ENCODE data around the gene TST.

TST gene

DNA sequence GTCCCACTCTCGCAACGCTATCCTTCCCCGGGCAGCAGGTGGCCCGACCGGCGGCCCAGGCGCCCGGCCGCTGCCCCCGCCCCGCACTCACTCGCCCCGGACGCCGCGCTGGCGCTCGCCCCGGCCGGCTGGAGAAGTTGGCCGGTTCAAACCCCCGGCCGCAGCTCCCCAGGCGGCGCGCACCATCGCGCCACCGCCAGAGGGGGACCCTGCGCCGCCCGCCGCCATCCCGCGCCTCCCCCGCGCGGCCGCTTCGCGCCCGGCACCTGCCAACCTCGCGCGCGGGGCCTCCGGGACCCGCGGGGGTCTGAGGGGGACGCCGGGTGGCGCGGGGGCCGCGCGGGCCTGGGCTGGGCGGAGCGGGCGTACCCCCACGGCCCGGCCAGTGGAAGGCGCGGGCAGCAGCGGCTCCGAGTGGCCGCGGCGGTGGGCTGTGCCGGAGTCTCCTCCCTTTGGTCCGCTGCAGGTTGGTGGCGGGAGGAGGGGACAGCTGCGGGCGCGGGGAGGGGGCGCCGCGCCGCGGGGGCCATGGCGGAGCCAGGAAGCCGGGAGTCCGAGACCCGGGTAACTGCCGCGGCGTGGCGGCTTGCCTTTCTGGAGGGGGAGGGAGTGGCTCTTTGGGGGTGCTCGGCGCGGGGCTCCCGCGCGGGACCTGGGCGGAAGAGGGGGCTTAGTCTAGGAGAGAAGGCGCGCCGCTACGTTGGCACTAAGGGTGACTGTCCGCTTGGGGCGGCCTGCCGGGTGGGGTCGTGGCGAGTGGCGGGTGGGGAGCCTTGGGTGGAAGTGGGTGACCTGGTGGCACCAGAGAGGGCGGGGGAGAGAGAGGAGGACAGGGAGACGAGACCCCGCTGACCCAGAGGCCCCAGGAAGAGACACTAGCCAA lies at the start of gene TST, which contains the start of gene MPST:
Gene TST, minus strand, starts transcription at position 139 of the 883 bp plus-strand sequence. CDS start 715 bp downstream, outside the sequence.
Gene MPST, plus strand, starts transcription at position 434 of the 883 bp plus-strand sequence. Its CDS starts 95 bp downstream, at position 529.
- peak; percentile 82 to 85 for DNase-seq

GRCh38 chr22:37068859-37069258 lies 49.6 kb upstream of the TST start:
- DNase-seq = no peak

More for the DNA sequence above, at the start of gene TST, which contains the start of gene MPST:
- TF ChIP-seq POLR2A (IDR thresholded peaks at IDR 0.05; ENCODE audit: low read length) (peak; percentile 65), GATA1 (IDR thresholded peaks at IDR 0.05; ENCODE audit: low read depth, low read length) (no peak)

DNA sequence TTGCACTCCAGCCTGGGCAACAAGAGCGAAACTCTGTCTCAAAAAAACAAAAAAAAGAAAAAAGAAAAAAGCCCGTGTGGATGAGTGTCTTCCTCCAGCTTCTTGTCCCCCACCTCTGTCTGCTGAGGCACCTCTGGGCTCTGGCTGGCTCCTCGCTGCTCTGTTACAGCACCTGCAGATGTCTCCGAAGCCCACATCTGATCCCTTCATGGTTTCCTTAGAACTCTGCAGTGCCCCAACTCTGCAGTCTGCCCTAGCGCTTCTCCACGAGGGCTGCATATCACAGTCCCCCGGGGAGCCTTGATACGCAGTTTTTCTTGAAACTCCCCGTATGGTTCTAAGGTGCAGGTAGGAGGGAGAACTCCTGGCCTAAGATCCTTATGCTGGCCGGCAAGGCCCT lies 48.2 kb upstream of the TST start:
- DNase-seq = no peak
- no peak for TF ChIP-seq POLR2A (IDR thresholded peaks at IDR 0.05; ENCODE audit: low read length)
- TF ChIP-seq GATA1 (IDR thresholded peaks at IDR 0.05; ENCODE audit: low read depth, low read length) = no peak

More at GRCh38 chr22:37068859-37069258, 49.6 kb upstream of the TST start:
- TF ChIP-seq GATA1 (IDR thresholded peaks at IDR 0.05; ENCODE audit: low read depth, low read length) (no peak), POLR2A (IDR thresholded peaks at IDR 0.05; ENCODE audit: low read length) (no peak)

DNA sequence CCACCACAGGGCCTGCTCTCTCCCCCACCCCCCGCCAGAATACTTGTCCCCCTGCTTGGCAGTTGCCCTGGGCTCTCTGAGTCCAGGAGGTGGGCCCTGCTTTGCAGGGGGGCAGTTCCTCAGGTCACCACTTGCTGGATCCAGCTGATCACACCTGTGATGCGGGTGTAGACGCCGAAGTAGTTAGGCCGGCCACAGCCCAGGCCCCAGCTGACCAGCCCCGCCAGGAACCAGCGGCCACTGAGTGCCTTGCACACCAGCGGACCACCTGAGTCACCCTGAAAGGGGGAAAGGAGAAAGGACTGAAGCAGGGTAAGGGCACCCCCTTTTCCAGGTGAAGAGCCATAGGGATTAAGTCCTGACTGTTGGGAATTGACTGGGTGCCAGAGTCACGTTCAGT lies 46.7 kb upstream of the TST start:
- DNase-seq = no peak
- TF ChIP-seq POLR2A (IDR thresholded peaks at IDR 0.05; ENCODE audit: low read length) = no peak
- no peak for TF ChIP-seq GATA1 (IDR thresholded peaks at IDR 0.05; ENCODE audit: low read depth, low read length)

DNA sequence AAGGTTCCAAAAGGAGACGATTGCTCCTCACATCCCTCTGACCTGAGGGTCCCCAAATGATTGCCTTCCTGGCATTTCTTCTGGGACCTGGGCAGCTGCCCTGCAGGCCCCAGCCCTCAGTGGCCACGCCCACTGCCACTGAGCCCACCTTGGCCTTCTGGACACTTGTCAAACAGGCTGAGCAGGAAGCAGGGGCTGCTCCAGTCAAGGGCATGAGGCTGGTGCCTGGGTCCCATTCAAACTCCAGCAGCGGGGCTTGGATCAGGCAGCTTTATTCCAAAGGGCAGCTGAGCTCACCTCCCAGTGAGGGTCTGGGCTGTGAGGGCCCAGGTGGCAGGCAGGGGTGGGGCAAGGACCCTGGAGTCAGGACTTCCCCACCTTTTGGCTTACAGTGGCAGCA lies 45.9 kb upstream of the TST start:
- no peak for TF ChIP-seq POLR2A (IDR thresholded peaks at IDR 0.05; ENCODE audit: low read length)
- DNase-seq = no peak

DNA sequence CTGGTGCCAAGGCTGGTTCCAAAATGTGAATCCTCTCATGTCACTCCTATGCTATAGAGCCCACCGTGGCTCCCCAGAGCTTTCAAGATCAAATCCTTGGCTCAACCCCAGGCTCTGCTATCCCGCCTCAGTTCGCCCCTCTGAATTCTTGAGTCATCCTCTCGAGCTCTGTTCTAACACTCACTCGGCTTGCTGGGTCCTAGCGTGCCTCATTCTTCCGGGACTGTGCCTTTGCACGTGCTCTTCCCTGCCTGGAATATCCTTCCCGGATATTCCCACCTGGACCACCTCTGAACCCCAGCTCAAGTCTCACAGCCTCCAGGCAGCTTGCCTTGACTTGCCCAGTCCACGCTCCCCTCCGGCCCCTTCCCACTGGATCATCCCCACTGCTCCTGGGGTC lies 45.3 kb upstream of the TST start:
- TF ChIP-seq GATA1 (IDR thresholded peaks at IDR 0.05; ENCODE audit: low read depth, low read length) = no peak
- TF ChIP-seq POLR2A (IDR thresholded peaks at IDR 0.05; ENCODE audit: low read length) = no peak

DNA sequence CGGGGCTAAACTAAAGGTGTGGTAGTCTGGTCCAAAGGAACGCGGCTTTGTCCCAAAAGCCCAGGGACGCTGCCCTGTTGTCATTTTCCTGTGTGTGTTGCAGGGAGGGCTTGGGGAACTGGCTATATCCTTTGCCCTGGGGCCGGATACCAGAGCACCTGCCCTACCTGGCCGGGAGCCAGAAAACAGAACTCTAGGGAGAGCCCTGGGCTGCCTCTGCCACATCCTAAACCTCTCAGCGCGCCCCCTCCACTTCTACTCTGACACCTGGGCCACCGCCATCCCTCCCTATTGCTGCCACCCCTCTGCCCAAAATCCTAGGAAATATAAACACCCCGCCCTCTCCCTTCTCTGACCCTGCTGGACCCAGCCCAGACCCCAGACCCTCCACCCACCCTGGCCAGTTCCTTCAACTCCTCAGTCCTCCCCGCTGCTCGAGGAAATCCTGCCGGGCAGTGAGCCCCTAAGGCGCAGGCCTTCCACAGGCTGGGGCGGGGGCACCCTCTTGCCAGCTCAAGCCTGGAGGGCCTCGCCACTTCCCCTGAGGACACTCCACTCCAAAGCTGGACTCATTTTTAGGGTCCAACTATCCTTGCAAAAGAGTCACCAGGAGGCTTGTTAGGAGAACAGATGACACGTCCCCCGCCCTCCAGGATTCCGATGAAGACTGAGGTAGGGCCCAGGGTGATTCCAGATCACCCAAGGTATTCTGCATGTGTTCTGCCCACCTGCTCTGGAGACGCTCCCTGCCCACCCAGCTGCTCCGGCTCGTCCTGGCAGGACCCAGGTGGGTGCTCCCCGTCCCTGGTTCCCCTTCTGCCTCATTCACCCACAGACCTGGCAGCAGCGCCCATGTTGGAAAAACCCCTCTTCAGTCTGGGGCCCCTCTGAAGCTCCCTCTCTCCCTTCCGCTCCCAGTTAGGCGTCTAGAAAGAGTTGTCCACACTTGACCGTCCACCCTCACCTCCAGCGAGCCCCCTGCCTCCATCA lies 44.5 kb upstream of the TST start:
- no peak for TF ChIP-seq POLR2A (IDR thresholded peaks at IDR 0.05; ENCODE audit: low read length)
- TF ChIP-seq GATA1 (IDR thresholded peaks at IDR 0.05; ENCODE audit: low read depth, low read length) = no peak
- no peak for DNase-seq

More for the DNA sequence above, 45.3 kb upstream of the TST start:
- no peak for DNase-seq

DNA sequence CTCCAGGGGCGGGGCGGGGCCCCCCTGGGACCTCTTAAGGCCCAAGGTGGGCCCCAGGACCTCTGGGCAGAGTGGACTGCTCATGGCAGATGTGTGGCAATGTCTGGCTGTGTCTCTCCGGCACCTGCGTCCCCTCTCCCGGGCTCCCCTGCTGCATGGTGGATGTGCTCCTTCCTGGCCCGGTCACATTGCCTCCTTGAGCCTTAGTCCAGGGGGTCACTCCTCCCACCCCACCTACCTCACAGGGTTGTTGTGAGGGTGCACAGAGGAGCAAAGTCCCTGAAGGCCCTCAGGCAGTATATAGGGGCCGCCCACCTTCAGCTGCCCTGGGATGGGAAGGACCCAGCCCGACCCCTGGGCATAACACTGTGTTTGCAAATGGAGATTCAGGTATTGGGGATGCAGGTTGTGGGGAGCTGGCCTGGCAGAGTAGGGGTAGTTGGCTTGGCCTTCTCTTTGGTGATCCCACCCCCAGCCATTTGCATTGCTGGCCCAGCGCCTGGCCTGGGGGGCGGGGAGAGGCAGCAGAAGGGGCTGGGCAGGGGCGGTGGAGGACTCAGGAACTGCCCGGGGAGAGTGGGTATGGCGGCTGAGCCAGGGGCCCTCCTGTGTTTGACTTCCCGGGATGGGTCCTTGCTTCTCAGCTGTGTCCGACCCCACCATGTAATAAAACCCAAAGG lies 43.6 kb upstream of the TST start:
- no peak for DNase-seq
- no peak for TF ChIP-seq POLR2A (IDR thresholded peaks at IDR 0.05; ENCODE audit: low read length)
- no peak for TF ChIP-seq GATA1 (IDR thresholded peaks at IDR 0.05; ENCODE audit: low read depth, low read length)

- TF ChIP-seq GATA1 (IDR thresholded peaks at IDR 0.05; ENCODE audit: low read depth, low read length) (no peak), POLR2A (IDR thresholded peaks at IDR 0.05; ENCODE audit: low read length) (no peak)
- DNase-seq = no peak
Measured at GRCh38 chr22:37062376-37062675, 43.1 kb upstream of the TST start.

DNA sequence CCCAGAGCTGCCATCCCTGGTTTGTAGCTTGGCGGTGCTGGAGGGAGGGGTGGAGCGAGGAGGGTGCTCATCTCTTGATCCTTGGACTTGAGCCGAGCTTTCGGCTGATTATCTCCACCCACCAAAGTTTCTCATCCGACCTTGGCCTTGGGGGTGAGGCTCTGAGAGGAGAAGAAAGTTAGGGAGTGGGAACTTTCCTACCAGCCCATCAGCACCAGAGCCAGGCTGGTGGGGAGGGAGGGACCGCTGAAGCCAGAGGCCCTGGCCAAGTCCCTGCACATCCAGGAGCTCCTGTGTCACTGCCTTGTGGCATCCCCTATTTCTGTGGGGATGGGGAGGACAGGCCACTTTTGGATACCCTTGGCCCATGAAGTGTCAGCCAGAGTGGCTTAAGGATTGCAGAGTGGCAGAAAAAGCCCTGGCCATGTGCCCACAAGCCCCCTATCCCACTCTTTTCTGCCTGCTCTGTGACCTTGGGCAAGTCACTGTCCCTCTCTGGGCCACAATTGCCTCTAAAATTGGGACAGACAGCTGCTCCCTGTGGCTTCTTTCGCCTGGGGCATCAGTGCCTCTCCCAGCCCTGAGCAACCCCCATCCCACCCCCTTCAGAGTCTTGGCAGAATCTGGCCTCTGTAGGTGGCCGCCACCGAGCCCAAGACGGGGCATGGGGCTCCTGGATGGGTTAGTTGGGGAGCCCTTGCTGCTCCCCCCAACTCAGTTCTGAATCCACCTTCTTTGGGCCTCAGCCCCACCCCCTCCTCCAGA lies 42.5 kb upstream of the TST start:
- TF ChIP-seq POLR2A (IDR thresholded peaks at IDR 0.05; ENCODE audit: low read length) = no peak
- no peak for TF ChIP-seq GATA1 (IDR thresholded peaks at IDR 0.05; ENCODE audit: low read depth, low read length)
- DNase-seq = no peak

GRCh38 chr22:37060801-37061610 lies 41.8 kb upstream of the TST start:
- TF ChIP-seq GATA1 (IDR thresholded peaks at IDR 0.05; ENCODE audit: low read depth, low read length) = no peak
- TF ChIP-seq POLR2A (IDR thresholded peaks at IDR 0.05; ENCODE audit: low read length) = no peak
- DNase-seq = no peak

DNA sequence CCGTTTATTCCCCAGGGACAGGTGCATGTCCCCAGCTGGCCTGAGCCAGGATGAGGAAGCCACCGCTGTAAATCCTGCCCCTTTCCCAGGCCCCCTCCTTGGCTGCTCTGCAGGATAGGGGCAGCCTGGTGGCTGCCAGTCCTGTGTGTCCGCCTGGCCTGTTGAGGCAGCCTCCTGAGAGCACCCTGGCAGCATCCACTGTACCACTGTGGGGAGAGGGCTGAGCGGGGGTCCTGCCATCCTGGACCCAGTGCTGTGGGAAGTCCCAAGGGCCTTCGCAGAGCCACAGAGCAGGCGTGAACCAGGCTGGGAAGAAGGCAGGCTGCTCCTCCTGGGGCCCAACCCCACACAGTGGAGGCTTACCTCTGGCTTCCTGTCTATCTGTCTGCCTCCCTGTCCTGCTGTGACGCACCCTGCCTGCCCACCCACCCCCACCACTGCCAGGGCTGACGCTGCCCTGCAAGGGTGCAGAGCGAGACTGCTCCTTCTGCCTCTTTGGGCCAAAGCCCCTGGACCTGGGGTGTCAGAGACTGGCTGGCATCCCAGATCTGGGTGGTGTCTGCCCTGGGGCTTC lies 40.7 kb upstream of the TST start:
- DNase-seq = no peak
- TF ChIP-seq POLR2A (IDR thresholded peaks at IDR 0.05; ENCODE audit: low read length) (no peak), GATA1 (IDR thresholded peaks at IDR 0.05; ENCODE audit: low read depth, low read length) (no peak)
